Activated CD4-positive, CD25-positive, alpha-beta regulatory T cell treated with anti-CD3 and anti-CD28 coated beads, Interleukin-2, amount 50 U/mL, for 24 hours (primary cell): ENCODE data around the gene GSE1.

ENCODE experiments used
- ATAC-seq, 2 donors: fragments of 150-1000 bp; cut with Tn5 transposase; one replicate each; pipeline ENCODE4 v1.10.0; 2021; ENCODE audit warnings: mild to moderate bottlenecking in 1 of 2, moderate library complexity in 1 of 2

GSE1 gene

GRCh38 chr16:85636234-85636812 is 23.2 kb downstream of the GSE1 start:
- no peak for ATAC-seq

- no peak for ATAC-seq
Observed at GRCh38 chr16:85637061-85637807, 24.1 kb downstream of the GSE1 start.

GRCh38 chr16:85637808-85638647 is 24.9 kb downstream of the GSE1 start:
- ATAC-seq: no peak

- ATAC-seq: no peak
Observed at GRCh38 chr16:85638695-85639409, 25.7 kb downstream of the GSE1 start.

GRCh38 chr16:85639529-85640253 is 26.6 kb downstream of the GSE1 start:
- ATAC-seq: no peak

- ATAC-seq: no peak
Observed at GRCh38 chr16:85640254-85640558, 27.1 kb downstream of the GSE1 start.

GRCh38 chr16:85640585-85640984 is 27.5 kb downstream of the GSE1 start:
- ATAC-seq: no peak

- no peak for ATAC-seq
Observed at GRCh38 chr16:85641305-85641704, 28.2 kb downstream of the GSE1 start.

- ATAC-seq: no peak
Observed at GRCh38 chr16:85641776-85642176, 28.7 kb downstream of the GSE1 start.

- ATAC-seq: no peak
Observed at GRCh38 chr16:85642762-85643358, 29.7 kb downstream of the GSE1 start.

- no peak for ATAC-seq
Observed at GRCh38 chr16:85643631-85644030, 30.5 kb downstream of the GSE1 start.

- no peak for ATAC-seq
Observed at GRCh38 chr16:85644093-85644712, 31.1 kb downstream of the GSE1 start.

- no peak for ATAC-seq
Observed at GRCh38 chr16:85645021-85645589, 32.0 kb downstream of the GSE1 start.

- no peak for ATAC-seq
Observed at GRCh38 chr16:85646358-85646907, 33.3 kb downstream of the GSE1 start.

- no peak for ATAC-seq
Observed at GRCh38 chr16:85646976-85647375, 33.9 kb downstream of the GSE1 start.

- no peak for ATAC-seq
Observed at GRCh38 chr16:85648070-85648714, 35.1 kb downstream of the GSE1 start.

- no peak for ATAC-seq
Observed at GRCh38 chr16:85648805-85649204, 35.7 kb downstream of the GSE1 start.

GRCh38 chr16:85649411-85650134 is 36.5 kb downstream of the GSE1 start:
- ATAC-seq: no peak

- ATAC-seq: no peak
Observed at GRCh38 chr16:85650135-85650843, 37.2 kb downstream of the GSE1 start.
